SK-N-SH (cell line): Measurements from ENCODE around the gene ZBTB47. TPM values are rescaled to one million over a fixed set of nuclear protein-coding genes. Genes with fewer than 3 reads are reported as not detected.
A peak's percentile ranks its signal among the peaks of the same experiment; 100 is the strongest.

ENCODE experiments used
- CTCF ChIA-PET: fragments of 300-600, 350-600 bp; formaldehyde crosslinking; extraction: SDS; loops from one replicate; lab custom pipeline; 2021; lab: Yijun Ruan, JAX
- POLR2A ChIA-PET: fragments of 350-600 bp; sonication (Branson Sonifier 250); formaldehyde crosslinking; extraction: SDS; loops from one replicate; lab custom pipeline; 2020; ENCODE audit warnings: antibody characterized with exemption, inconsistent platforms; lab: Yijun Ruan, JAX
- DNase-seq: peaks from one replicate; pipeline ENCODE4 v3.0.0; 2012
- H2AFZ ChIP-seq: fragments of 200-600 bp; sonication (generic); 2 replicates; pipeline ENCODE4 v1.8.1; 2016; ENCODE audit warnings: antibody characterized with exemption, mild to moderate bottlenecking, low read depth
- H3F3A ChIP-seq: fragments of 200-600 bp; sonication (generic); replicated peaks from 2 replicates; pipeline ENCODE3; 2016; ENCODE audit warnings: antibody characterized with exemption, mild to moderate bottlenecking; ENCODE audit not compliant: insufficient read depth
- H3K27ac ChIP-seq, 2 experiments: fragments of 200-500 bp in 1 of 2; fragments of 200-600 bp in 1 of 2; sonication (Bioruptor generic) in 1 of 2; sonication (generic), shearing (Covaris generic) in 1 of 2; 2 replicates each; pipeline versions ENCODE4 v1.5.1 to v1.6.1; 2014 to 2016; ENCODE audit warnings: low read depth in 2 of 2, inconsistent platforms in 1 of 2, low read length in 1 of 2, mild to moderate bottlenecking in 1 of 2, mixed read lengths in 1 of 2
- H3K27me3 ChIP-seq: fragments of 200-600 bp; sonication (generic), shearing (Covaris generic); 2 replicates; pipeline ENCODE4 v1.6.1; 2016; ENCODE audit warnings: mixed run types; ENCODE audit not compliant: insufficient read depth
- H3K36me3 ChIP-seq, 2 experiments: fragments of 200-500 bp in 1 of 2; fragments of 200-600 bp in 1 of 2; sonication (Bioruptor generic) in 1 of 2; sonication (generic) in 1 of 2; replicated peaks in 1 of 2; 2 replicates each; pipeline versions ENCODE3 to v1.5.1; 2014 to 2016; ENCODE audit warnings: low read length in 1 of 2, mild to moderate bottlenecking in 1 of 2; ENCODE audit not compliant: insufficient read depth in 2 of 2, control insufficient read depth in 1 of 2
- H3K4me1 ChIP-seq, 2 experiments: fragments of 200-500 bp in 1 of 2; fragments of 200-600 bp in 1 of 2; sonication (Bioruptor generic) in 1 of 2; sonication (generic), shearing (Covaris generic) in 1 of 2; 2 replicates each; pipeline versions ENCODE4 v1.5.1 to v1.6.1; 2014 to 2016; ENCODE audit warnings: low read depth in 1 of 2, low read length in 1 of 2, mixed run types in 1 of 2; ENCODE audit not compliant: insufficient read depth in 2 of 2, control insufficient read depth in 1 of 2
- H3K4me2 ChIP-seq: fragments of 200-600 bp; sonication (generic), shearing (Covaris generic); 2 replicates; pipeline ENCODE4 v1.6.1; 2017; ENCODE audit warnings: mixed run types
- H3K4me3 ChIP-seq, 2 experiments: fragments of 200-500 bp in 1 of 2; fragments of 200-600 bp in 1 of 2; sonication (Bioruptor generic) in 1 of 2; sonication (generic), shearing (Covaris generic) in 1 of 2; 2 replicates each; pipeline versions ENCODE4 v1.5.1 to v1.8.1; 2014 to 2016; ENCODE audit warnings: low read depth in 2 of 2, inconsistent platforms in 1 of 2, low read length in 1 of 2, mild to moderate bottlenecking in 1 of 2, mixed read lengths in 1 of 2, moderate library complexity in 1 of 2
- H3K79me2 ChIP-seq: fragments of 200-600 bp; sonication (generic); 2 replicates; pipeline ENCODE4 v1.8.1; 2017; ENCODE audit warnings: mild to moderate bottlenecking; ENCODE audit not compliant: insufficient read depth
- H3K9ac ChIP-seq: fragments of 200-600 bp; sonication (generic); 2 replicates; pipeline ENCODE4 v1.6.1; 2017; ENCODE audit warnings: mixed run types
- H3K9me2 ChIP-seq: fragments of 200-600 bp; sonication (generic); 2 replicates; pipeline ENCODE4 v1.6.1; 2017; ENCODE audit warnings: mixed run types
- H3K9me3 ChIP-seq: fragments of 200-600 bp; sonication (generic); 2 replicates; pipeline ENCODE4 v1.6.1; 2017; ENCODE audit warnings: mixed run types, mild to moderate bottlenecking, moderate library complexity
- H4K20me1 ChIP-seq: fragments of 200-600 bp; sonication (generic); 2 replicates; pipeline ENCODE4 v1.6.1; 2017; ENCODE audit warnings: mild to moderate bottlenecking, mixed run types; ENCODE audit not compliant: insufficient read depth
- CHD2 ChIP-seq: fragments of 150-350 bp; IDR thresholded peaks from 2 replicates; pipeline ENCODE4 v1.6.1; 2018; ENCODE audit warnings: low read length; ENCODE audit not compliant: partially characterized antibody
- CTCF ChIP-seq: fragments of 200-600 bp; sonication (generic); IDR thresholded peaks from 2 replicates; pipeline ENCODE4 v1.6.1; 2017; ENCODE audit warnings: antibody characterized with exemption, mild to moderate bottlenecking, moderate library complexity
- EZH2phosphoT487 ChIP-seq: fragments of 200-600 bp; sonication (generic); IDR thresholded peaks from 2 replicates; pipeline ENCODE4 v1.6.1; 2017; ENCODE audit warnings: low read depth, mixed run types, mild to moderate bottlenecking, antibody characterized with exemption, moderate library complexity, borderline replicate concordance
- FOXJ3 ChIP-seq: sonication (generic); formaldehyde crosslinking; IDR thresholded peaks from 2 replicates; pipeline ENCODE4 v1.5.1; 2020; ENCODE audit warnings: mild to moderate bottlenecking, missing genetic modification reagents
- FOXM1 ChIP-seq: IDR thresholded peaks from 2 replicates; pipeline ENCODE4 v1.4.0; 2012; ENCODE audit warnings: low read depth, mild to moderate bottlenecking
- GABPA ChIP-seq: IDR thresholded peaks from 2 replicates; pipeline ENCODE4 v1.4.0; 2012; ENCODE audit warnings: low read depth, mild to moderate bottlenecking
- MEF2A ChIP-seq: IDR thresholded peaks from 2 replicates; pipeline ENCODE4 v1.4.0; 2012; ENCODE audit warnings: low read depth, borderline replicate concordance
- MXI1 ChIP-seq: IDR thresholded peaks from 2 replicates; pipeline ENCODE4 v1.6.1; 2012; ENCODE audit warnings: mild to moderate bottlenecking, low read depth, low read length, improper control_type of control experiment
- NFIC ChIP-seq: IDR thresholded peaks from 2 replicates; pipeline ENCODE4 v1.4.0; 2012; ENCODE audit warnings: borderline replicate concordance
- NRF1 ChIP-seq: IDR thresholded peaks from 2 replicates; pipeline ENCODE4 v1.6.1; 2012; ENCODE audit warnings: low read depth, mild to moderate bottlenecking, low read length
- POLR2AphosphoS5 ChIP-seq: IDR thresholded peaks from 2 replicates; pipeline ENCODE4 v1.6.1; 2012; ENCODE audit warnings: low read depth, low read length
- RXRA ChIP-seq: IDR thresholded peaks from 2 replicates; pipeline ENCODE4 v1.4.0; 2012; ENCODE audit warnings: low read depth, mild to moderate bottlenecking, borderline replicate concordance
- SIN3A ChIP-seq: IDR thresholded peaks from 2 replicates; pipeline ENCODE4 v1.6.1; 2012; ENCODE audit warnings: low read depth, mild to moderate bottlenecking, low read length, moderate library complexity, borderline replicate concordance
- TAF1 ChIP-seq: IDR thresholded peaks from 2 replicates; pipeline ENCODE4 v1.6.1; 2012; ENCODE audit warnings: low read depth, mild to moderate bottlenecking, low read length, moderate library complexity, borderline replicate concordance
- TCF12 ChIP-seq: IDR thresholded peaks from 2 replicates; pipeline ENCODE4 v1.4.0; 2012
- USF1 ChIP-seq: IDR thresholded peaks from 2 replicates; pipeline ENCODE4 v1.4.0; 2012; ENCODE audit warnings: low read depth, borderline replicate concordance
- YY1 ChIP-seq: IDR thresholded peaks from 2 replicates; pipeline ENCODE4 v1.4.0; 2012; ENCODE audit warnings: low read depth, mild to moderate bottlenecking
- WGBS: methylation state at CpG from one replicate; pipeline ENCODE4 v1.1.6; 2017; ENCODE audit warnings: low lambda C conversion rate; 5-methylcytosine and 5-hydroxymethylcytosine counted together
- polyA plus RNA-seq, 3 experiments: library from polyadenylated mRNA; depleted of rRNA; stranded (reverse); fragments of >200 nt; gene quantifications; 2 replicates each; pipeline ENCODE4 v1.2.3, GENCODE V29; 2012
- TF ChIP-seq, protein P1 (sequence below): fragments of 150-350 bp; IDR thresholded peaks from 2 replicates; pipeline ENCODE4 v1.6.1; 2016; ENCODE audit warnings: mild to moderate bottlenecking, low read depth, low read length
- TF ChIP-seq, protein P2 (sequence below): IDR thresholded peaks from 2 replicates; pipeline ENCODE4; 2012

ZBTB47 gene
- polyA plus RNA-seq, 1 of the 3 experiments (the other 2 are of a cell fraction) = 9.9 TPM

- WGBS = 38% methylated on average over 18 of the region's 19 CpGs
- CTCF ChIA-PET = no interaction called here
- no peaks in the 10 kb centered on the region for H3K36me3 ChIP-seq
These were observed 43.1 kb downstream of the ZBTB47 start for GRCh38 chr3:42696356-42697288.

More at GRCh38 chr3:42696356-42697288, 43.1 kb downstream of the ZBTB47 start:
- TF ChIP-seq RXRA (no peak), CTCF (no peak), NRF1 (no peak), FOXM1 (no peak), SIN3A (no peak), MEF2A (no peak), CHD2 (no peak), NFIC (no peak), GABPA (no peak), EZH2phosphoT487 (no peak), TAF1 (no peak), USF1 (no peak), FOXJ3 (CRISPR knock-in tag) (no peak), YY1 (no peak), MXI1 (no peak), TCF12 (no peak), POLR2AphosphoS5 (no peak)
- TF ChIP-seq, protein P1, sequence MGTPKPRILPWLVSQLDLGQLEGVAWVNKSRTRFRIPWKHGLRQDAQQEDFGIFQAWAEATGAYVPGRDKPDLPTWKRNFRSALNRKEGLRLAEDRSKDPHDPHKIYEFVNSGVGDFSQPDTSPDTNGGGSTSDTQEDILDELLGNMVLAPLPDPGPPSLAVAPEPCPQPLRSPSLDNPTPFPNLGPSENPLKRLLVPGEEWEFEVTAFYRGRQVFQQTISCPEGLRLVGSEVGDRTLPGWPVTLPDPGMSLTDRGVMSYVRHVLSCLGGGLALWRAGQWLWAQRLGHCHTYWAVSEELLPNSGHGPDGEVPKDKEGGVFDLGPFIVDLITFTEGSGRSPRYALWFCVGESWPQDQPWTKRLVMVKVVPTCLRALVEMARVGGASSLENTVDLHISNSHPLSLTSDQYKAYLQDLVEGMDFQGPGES = no peak
- TF ChIP-seq, protein P2, sequence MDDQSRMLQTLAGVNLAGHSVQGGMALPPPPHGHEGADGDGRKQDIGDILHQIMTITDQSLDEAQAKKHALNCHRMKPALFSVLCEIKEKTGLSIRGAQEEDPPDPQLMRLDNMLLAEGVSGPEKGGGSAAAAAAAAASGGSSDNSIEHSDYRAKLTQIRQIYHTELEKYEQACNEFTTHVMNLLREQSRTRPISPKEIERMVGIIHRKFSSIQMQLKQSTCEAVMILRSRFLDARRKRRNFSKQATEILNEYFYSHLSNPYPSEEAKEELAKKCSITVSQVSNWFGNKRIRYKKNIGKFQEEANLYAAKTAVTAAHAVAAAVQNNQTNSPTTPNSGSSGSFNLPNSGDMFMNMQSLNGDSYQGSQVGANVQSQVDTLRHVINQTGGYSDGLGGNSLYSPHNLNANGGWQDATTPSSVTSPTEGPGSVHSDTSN = no peak
- no peaks in the 10 kb centered on the region; a peak in 1 of 4 replicates for H3K4me1 ChIP-seq
- POLR2A ChIA-PET = no interaction called here
- no peaks in the 10 kb centered on the region for H3K79me2 ChIP-seq
- no peak overlapping the region for H3K4me2 ChIP-seq
- peak; percentile 9 for DNase-seq
- no peaks in the 10 kb centered on the region for H3K9me2 ChIP-seq
- H3K9me3 ChIP-seq = no peaks in the 10 kb centered on the region
- no peaks in the 10 kb centered on the region; the same call in 1 of the 2 replicates for H3K27me3 ChIP-seq
- H2AFZ ChIP-seq = no peak overlapping the region
- no peaks in the 10 kb centered on the region for H3F3A ChIP-seq
- H3K4me3 ChIP-seq = no peak overlapping the region
- H3K27ac ChIP-seq = no peak overlapping the region
- H3K9ac ChIP-seq = no peak overlapping the region
- H4K20me1 ChIP-seq = no peaks in the 10 kb centered on the region
